C4-2B (cell line): Measurements from ENCODE around the gene ADRB2.

ENCODE experiments used
- CTCF ChIP-seq: fragments of 450-650 bp; conservative IDR thresholded peaks from 2 replicates; pipeline ENCODE4 v1.5.1; 2017; ENCODE audit warnings: mild to moderate bottlenecking
- ZFX ChIP-seq: fragments of 450-650 bp; IDR thresholded peaks from 2 replicates; pipeline ENCODE4 v1.6.1; 2017

- no peak for TF ChIP-seq CTCF
- no peak for TF ChIP-seq ZFX
Measured at GRCh38 chr5:148815578-148815977, 10.8 kb upstream of the ADRB2 start.
